GM12878 (cell line): Measurements from ENCODE around the gene ANAPC2. TPM values are rescaled to one million over a fixed set of nuclear protein-coding genes. Genes with fewer than 3 reads are reported as not detected.
A peak's percentile ranks its signal among the peaks of the same experiment; 100 is the strongest.

Experiments used
- ATAC-seq: fragments of 200-7000 bp; cut with Tn5 transposase; 3 replicates; pipeline ENCODE4 v1.9.1; 2020; ENCODE audit warnings: mild to moderate bottlenecking, moderate library complexity
- BruUV-seq: library from RNA; stranded (reverse); fragments of 400-500 nt; replicated peaks from 2 replicates; lab custom pipeline; 2021; lab: Mats Ljungman, UMichigan
- CTCF ChIA-PET: fragments of 300-600 bp; sonication (Branson Sonifier 250); formaldehyde crosslinking; extraction: SDS; loops from one replicate; lab custom pipeline; 2021; ENCODE audit warnings: inconsistent platforms; lab: Yijun Ruan, JAX
- POLR2A ChIA-PET: fragments of 350-600 bp; formaldehyde crosslinking; extraction: SDS; loops from one replicate; lab custom pipeline; 2021; ENCODE audit warnings: inconsistent platforms; lab: Charles Lee
- RAD21 ChIA-PET: fragments of 300-600 bp; sonication (Branson Sonifier 250); formaldehyde crosslinking; loops from one replicate; lab custom pipeline; 2023; ENCODE audit warnings: antibody characterized with exemption; ENCODE audit not compliant: unreplicated experiment; lab: Charles Lee
- SMC1A ChIA-PET: fragments of 300-600 bp; sonication (Branson Sonifier 250); formaldehyde crosslinking; loops from one replicate; lab custom pipeline; 2023; ENCODE audit not compliant: unreplicated experiment, uncharacterized antibody; lab: Charles Lee
- DNase-seq: peaks from one replicate; pipeline ENCODE4 v3.0.0-alpha.2; 2011; ENCODE audit warnings: low read depth, low spot score
- FAIRE-seq: peaks from 3 replicates; lab custom pipeline; 2011; peaks lifted over from hg19 to GRCh38; lab: Jason Lieb, UNC
- H2AFZ ChIP-seq: 2 replicates; pipeline ENCODE4 v1.6.0; 2011; ENCODE audit warnings: low read depth, low read length, control low read depth; ENCODE audit not compliant: control insufficient read depth
- H3K27ac ChIP-seq: 2 replicates; pipeline ENCODE4 v1.5.1; 2011; ENCODE audit warnings: control low read depth; ENCODE audit not compliant: control insufficient read depth, insufficient read depth
- H3K27me3 ChIP-seq, 2 experiments: replicated peaks in 1 of 2; 2 replicates each; pipeline versions ENCODE4 v1.6.0 to v1.6.1; 2011; ENCODE audit warnings: low read length in 1 of 2; ENCODE audit not compliant: control insufficient read depth in 2 of 2, insufficient read depth in 2 of 2
- H3K36me3 ChIP-seq, 2 experiments: 2 replicates each; pipeline ENCODE4 v1.5.1; 2011; ENCODE audit warnings: low read length in 1 of 2; ENCODE audit not compliant: control insufficient read depth in 2 of 2, insufficient read depth in 2 of 2
- H3K4me1 ChIP-seq: 2 replicates; pipeline ENCODE4 v1.6.1; 2011; ENCODE audit warnings: mild to moderate bottlenecking, low read length, moderate library complexity, mixed read lengths; ENCODE audit not compliant: control insufficient read depth, insufficient read depth
- H3K4me2 ChIP-seq: 2 replicates; pipeline ENCODE4 v1.6.0; 2011; ENCODE audit warnings: control low read depth; ENCODE audit not compliant: control insufficient read depth, insufficient read depth
- H3K4me3 ChIP-seq: fragments of 200-600 bp; sonication (generic); 2 replicates; pipeline ENCODE4 v1.5.1; 2016
- H3K79me2 ChIP-seq: 2 replicates; pipeline ENCODE4 v1.6.0; 2011; ENCODE audit warnings: low read length; ENCODE audit not compliant: control insufficient read depth, insufficient read depth
- H3K9ac ChIP-seq: 2 replicates; pipeline ENCODE4 v1.8.0; 2011; ENCODE audit warnings: low read length, control low read depth, mixed read lengths; ENCODE audit not compliant: control insufficient read depth, insufficient read depth
- H3K9me3 ChIP-seq: replicated peaks from 3 replicates; pipeline ENCODE4 v1.5.1; 2011; ENCODE audit warnings: mild to moderate bottlenecking, low read length; ENCODE audit not compliant: control insufficient read depth, insufficient read depth
- H4K20me1 ChIP-seq: 2 replicates; pipeline ENCODE4 v1.6.0; 2011; ENCODE audit not compliant: control insufficient read depth, insufficient read depth
- REST ChIP-seq: IDR thresholded peaks from 2 replicates; pipeline ENCODE4 v1.6.1; 2012; ENCODE audit warnings: mild to moderate bottlenecking, low read depth, low read length
- WGBS: methylation state at CpG from one replicate; pipeline ENCODE4 v1.1.6; 2016; ENCODE audit warnings: low lambda C conversion rate; ENCODE audit not compliant: insufficient replicate concordance, insufficient coverage; ENCODE audit errors: missing lambda C conversion rate; 5-methylcytosine and 5-hydroxymethylcytosine counted together
- in situ Hi-C: fragments of 300-500 bp; cut with MboI; formaldehyde crosslinking; loops from 9 replicates; pipeline ENCODE4 v1.14.3; 2018; ENCODE audit warnings: mixed read lengths
- intact Hi-C: fragments of 100-400 bp; cut with micrococcal nuclease; formaldehyde crosslinking; loops from one replicate; pipeline ENCODE4 v1.14.2; 2022; ENCODE audit not compliant: unreplicated experiment
- polyA plus RNA-seq, 11 experiments: library from polyadenylated mRNA; depleted of rRNA in 4 of 11; unstranded in 6 of 11; stranded (reverse) in 5 of 11; fragments of >200 nt; fragmentation: Nextera tagmentation in 4 of 11; fragmentation: Illumina TruSeq in 1 of 11; extraction: Ambion mirVana in 4 of 11; extraction: Trizol in 1 of 11; gene quantifications; 1 replicate in 1 of 11; 2 replicates in 10 of 11; pipeline versions ENCODE4 v1.2.1 to v1.2.3, GENCODE V29; 2011 to 2016; ENCODE audit warnings: inconsistent platforms in 2 of 11, missing spikeins in 2 of 11, low read depth in 1 of 11
- total RNA-seq, 4 experiments: library from RNA; depleted of rRNA in 3 of 4; stranded (reverse); fragments of >200 nt in 3 of 4; fragmentation: Illumina TruSeq in 1 of 4; extraction: Trizol in 1 of 4; gene quantifications; 2 replicates each; pipeline versions ENCODE4 v1.2.1 to v1.2.3, GENCODE V29; 2013 to 2021
- TF ChIP-seq, protein P1 (sequence below): fragments of 450-650 bp; IDR thresholded peaks from 2 replicates; pipeline ENCODE4 v1.6.1; 2018; ENCODE audit warnings: borderline replicate concordance, mild to moderate bottlenecking; ENCODE audit not compliant: partially characterized antibody

Gene ANAPC2
- total and polyA plus RNA-seq, 10 of the 15 experiments (the other 5 are each of a cell fraction or from before 2014, with no cell fraction given) = 0.03 to 65.2 (median 20.5) TPM

DNA sequence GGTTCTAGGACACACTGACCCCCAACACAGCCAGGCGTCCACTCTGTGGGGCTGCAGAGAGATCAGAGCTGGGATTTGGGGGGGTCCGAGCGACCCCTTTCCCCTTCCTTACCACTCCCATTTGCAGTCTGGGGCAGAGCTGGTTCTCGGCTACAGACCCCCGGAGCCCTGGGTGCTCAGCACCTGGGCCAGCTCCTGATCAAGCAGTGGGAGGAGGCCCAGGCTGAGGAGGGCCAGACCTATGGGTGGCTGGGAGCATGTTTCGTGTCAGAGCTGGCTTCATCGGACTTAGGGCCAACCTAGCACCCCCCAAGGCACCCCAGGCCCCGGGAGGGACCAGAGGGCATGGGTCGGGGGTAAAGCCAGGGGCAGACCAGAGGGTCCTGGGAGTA is 41.8 kb downstream of the ANAPC2 start:
- Histone ChIP-seq H3K9ac (no peak overlapping the region), H3K4me1 (peaks cover 6% of the 10 kb centered on the region; the same call in 1 of the 2 replicates), H3K4me2 (no peak overlapping the region), H3K9me3 (no peaks in the 10 kb centered on the region), H3K79me2 (no peaks in the 10 kb centered on the region), H3K36me3 (no peaks in the 10 kb centered on the region), H3K4me3 (no peak overlapping the region), H4K20me1 (no peaks in the 10 kb centered on the region), H2AFZ (no peak overlapping the region), H3K27me3 (no peaks in the 10 kb centered on the region; a peak in 1 of 4 replicates), H3K27ac (no peak overlapping the region)
- in situ Hi-C loops = no loop called here
- DNase-seq (no peak), FAIRE-seq (no peak), ATAC-seq (no peak)
- 53% methylated on average over 8 of the region's 9 CpGs for WGBS
- ChIA-PET SMC1A (no interaction called here), POLR2A (interaction anchor here (0.5 kb wide), 1 partner anchor 61 kb away, joined by 3 read pairs; no protein-coding TSS in a partner anchor), RAD21 (no interaction called here), CTCF (no interaction called here)
- intact Hi-C loops = no loop called here
- peak; percentile 67; the same call in 1 of the 2 replicates for TF ChIP-seq REST
- TF ChIP-seq, protein P1, sequence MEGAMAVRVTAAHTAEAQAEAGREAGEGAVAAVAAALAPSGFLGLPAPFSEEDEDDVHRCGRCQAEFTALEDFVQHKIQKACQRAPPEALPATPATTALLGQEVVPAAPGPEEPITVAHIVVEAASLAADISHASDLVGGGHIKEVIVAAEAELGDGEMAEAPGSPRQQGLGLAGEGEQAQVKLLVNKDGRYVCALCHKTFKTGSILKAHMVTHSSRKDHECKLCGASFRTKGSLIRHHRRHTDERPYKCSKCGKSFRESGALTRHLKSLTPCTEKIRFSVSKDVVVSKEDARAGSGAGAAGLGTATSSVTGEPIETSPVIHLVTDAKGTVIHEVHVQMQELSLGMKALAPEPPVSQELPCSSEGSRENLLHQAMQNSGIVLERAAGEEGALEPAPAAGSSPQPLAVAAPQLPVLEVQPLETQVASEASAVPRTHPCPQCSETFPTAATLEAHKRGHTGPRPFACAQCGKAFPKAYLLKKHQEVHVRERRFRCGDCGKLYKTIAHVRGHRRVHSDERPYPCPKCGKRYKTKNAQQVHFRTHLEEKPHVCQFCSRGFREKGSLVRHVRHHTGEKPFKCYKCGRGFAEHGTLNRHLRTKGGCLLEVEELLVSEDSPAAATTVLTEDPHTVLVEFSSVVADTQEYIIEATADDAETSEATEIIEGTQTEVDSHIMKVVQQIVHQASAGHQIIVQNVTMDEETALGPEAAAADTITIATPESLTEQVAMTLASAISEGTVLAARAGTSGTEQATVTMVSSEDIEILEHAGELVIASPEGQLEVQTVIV = no peak
- no TSS peak for BruUV-seq
